SW 1271 (cell line): ENCODE data around the gene ASB1.
"Not testable (repeated sequence)": the region's sequence is repeated elsewhere in the genome, so short reads cannot be mapped to it uniquely, and the experiment has no call there.

ENCODE experiments used
- DNase-seq, 2 experiments: peaks; one replicate each; lab custom pipeline; 2025; lab: John Stamatoyannopoulos, UW

The ASB1 gene

DNA sequence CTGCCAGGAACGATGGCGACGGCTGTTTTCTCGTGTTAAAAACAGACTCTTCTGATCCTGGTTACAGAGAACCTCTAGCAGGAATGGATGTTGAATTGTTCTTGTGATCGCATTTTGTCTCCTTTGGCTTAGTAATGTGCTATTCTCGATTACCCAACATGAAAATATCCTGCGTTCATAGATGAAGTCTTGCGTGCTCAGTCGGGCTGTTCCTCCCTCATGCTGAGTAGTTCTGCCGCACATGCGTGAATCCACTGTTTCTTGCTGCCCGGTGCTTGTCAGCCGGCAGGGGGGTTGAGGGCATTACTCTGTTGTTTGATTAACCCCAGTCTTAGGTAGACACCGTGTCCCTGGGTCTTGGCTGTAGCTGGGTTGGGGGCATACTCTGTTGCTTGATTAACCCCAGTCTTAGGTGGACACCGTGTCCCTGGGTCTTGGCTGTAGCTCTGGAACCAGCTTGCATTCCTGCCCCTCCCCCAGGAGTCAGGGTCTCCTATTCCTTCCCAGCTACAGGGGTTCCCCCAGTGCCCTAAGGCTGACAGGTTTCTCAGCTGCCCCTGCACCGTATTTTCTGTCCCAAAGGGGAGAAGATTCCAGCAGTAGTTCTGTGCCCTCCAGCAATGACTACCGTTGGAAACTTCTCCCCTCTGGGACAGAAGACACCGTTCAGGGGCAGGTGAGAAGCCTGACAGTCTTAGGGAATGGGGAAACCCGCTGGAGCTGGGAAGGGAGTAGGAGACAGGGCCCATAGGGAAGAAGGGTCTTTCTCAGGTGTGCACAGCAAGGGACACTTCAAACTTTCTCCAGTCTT lies 22.1 kb upstream of the ASB1 start:
- DNase-seq = no peak

DNA sequence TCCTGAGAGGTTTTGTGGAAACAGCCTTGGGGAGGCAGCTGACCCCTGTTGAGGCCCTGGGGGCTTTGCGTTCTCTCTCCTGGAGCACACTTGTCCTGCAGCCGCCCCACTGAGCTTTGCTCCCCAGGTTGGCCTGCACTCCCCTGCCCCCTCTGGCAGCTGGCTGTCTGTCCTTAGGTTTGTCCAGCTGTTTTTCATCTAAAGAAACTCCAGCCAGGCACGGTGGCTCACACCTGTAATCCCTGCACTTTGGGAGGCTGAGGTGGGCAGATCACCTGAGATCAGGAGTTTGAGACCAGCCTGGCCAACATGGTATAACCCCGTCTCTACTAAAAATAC lies 21.5 kb upstream of the ASB1 start:
- not testable (repeated sequence) for DNase-seq

- no peak for DNase-seq
Measured at GRCh38 chr2:238406221-238406997, 20.3 kb upstream of the ASB1 start.

GRCh38 chr2:238406998-238407285 lies 19.8 kb upstream of the ASB1 start:
- no peak for DNase-seq

GRCh38 chr2:238407566-238407965 lies 19.2 kb upstream of the ASB1 start:
- DNase-seq = no peak

- no peak for DNase-seq
Measured at GRCh38 chr2:238408615-238409340, 17.9 kb upstream of the ASB1 start.

DNA sequence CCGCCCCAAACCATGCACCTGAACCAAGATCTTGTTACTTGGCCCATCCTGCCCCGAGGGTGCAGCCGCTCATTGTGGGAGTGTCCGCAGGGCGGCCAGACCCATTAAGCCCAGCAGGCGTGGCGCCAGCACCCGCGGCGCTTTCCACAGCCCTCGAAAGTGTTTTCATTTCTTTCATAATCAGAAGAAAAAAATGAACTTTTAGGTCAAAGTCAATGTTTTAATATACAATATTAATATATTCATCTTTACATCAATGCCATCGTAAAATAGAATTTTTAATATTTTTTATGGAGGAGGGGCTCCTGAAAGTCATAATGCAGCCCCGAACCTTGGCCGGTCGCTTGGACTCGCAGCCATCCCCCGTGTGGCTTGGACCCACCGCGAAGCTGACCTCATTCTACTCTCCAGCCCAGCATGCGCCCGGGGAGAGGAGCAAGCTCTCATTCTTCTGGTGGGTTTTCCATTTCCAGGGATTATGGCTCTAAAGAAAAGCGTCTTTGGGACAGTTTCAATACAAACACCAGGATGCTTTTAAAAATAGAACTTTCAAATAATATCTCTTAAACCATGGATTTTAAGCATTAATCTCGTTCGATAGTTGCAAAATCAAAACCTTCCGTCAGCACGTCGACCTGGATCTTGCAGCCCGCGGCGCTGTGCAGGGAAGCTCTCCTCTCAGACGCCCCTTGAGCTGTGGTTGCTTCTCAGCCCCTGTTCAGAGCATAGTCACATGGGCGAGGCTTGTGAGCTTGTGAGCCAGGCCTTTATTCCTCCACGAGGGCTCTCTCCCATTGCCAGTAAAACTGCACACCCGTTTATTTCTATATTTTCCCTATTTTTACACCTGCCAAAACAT lies 17.2 kb upstream of the ASB1 start:
- DNase-seq = no peak

DNA sequence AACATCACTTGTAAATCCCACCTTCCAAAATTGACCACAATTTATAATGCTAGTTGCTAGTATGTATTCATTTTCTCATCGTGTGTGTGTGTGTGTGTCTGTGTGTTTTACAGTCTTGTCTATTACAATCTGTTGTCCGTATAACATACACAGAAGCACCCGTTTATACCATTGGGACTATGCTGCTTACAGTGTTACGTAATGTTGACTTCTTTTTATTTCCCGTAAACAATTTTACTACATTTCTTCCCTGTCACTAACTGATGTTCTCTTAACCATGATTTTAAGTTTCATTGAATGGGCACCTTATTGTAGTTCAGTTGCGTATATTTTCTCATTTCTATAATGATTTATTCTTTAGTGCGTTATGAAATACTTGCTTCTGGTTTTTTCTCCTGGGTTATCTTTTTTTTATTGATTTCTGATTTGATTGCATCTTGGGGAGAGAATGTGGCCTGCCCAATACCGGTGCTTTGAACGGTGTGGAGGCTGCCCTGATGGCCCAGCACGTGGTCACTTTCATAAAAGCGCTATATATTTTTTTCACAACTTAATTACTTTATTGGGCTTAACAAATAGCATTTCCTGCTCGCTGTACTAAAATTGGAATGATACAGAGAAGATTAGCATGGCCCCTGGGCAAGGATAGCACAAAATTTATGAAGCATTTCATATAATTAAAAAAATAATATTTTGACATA lies 14.5 kb upstream of the ASB1 start:
- no peak for DNase-seq

DNA sequence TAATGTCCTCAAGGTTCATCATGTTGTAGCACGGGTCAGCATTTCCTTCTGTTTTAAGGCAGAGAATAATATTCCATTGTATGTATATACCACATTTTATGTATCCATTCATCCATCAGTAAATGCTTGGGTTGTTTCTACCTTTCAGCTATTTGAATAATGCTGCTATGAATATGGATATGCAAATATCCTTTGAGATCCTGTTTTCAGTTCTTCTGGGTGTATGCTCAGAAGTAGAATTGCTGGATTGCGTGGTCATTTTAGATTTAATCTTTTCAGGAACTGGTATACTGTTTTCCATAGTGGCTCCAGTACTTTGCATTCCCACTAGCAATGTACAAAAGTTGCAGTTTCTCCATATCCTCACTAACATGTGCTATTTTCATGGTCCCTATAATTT lies 13.4 kb upstream of the ASB1 start:
- DNase-seq = no peak

GRCh38 chr2:238415036-238415764 lies 11.5 kb upstream of the ASB1 start:
- no peak for DNase-seq

DNA sequence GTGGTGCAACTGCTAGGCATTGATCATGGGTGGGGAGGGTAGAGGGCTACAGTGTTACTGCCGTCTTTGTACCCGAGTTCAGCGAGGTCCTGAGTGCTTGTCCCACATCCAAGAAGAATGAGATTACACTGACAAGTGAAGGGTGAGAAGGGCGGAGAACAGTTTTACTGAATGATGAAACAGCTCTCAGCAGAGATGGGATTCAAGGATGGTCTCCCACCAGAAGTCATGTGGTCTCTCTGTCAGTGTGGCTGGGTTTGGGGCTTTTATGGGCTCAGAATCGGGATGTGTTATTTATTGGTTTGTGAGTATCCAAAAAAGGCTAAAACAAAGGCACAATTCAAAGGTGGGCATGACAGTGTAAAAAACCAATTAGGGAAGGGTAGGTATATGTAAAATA lies 10.8 kb upstream of the ASB1 start:
- DNase-seq = no peak

DNA sequence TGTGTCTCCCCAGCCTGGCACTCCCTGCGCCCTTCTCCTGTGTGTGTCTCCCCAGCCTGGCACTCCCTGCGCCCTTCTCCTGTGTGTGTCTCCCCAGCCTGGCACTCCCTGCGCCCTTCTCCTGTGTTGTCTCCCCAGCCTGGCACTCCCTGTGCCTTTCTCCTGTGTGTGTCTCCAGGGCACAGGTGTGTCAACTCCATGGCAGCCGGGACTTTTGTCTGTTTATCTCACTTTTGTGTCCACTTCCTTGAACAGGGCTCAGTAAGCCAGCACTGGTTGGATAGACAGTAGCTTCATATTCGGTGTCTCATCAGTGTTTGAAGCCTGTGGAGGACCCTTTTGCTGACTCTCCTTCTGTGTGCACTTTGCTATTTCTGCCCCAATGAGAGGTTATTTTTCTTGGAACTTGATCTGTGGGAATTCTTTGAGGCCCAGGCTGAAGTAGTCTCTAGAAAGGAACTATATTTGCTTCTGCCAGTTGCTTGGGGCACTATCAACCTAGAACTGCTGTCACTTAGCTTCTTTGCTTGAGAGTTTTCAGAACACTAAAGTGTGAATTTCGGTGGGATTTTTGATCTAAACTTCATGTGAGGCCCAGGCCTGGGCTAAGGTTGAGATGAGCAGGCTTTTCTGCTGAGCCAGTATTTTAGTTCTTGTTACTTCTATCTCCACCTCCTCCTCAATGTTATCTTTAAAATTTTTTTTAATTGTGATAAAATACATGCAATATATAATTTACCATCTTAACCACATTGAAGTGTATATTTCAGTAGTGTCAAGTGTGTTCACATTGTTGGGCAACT lies 8.3 kb upstream of the ASB1 start:
- no peak for DNase-seq

DNA sequence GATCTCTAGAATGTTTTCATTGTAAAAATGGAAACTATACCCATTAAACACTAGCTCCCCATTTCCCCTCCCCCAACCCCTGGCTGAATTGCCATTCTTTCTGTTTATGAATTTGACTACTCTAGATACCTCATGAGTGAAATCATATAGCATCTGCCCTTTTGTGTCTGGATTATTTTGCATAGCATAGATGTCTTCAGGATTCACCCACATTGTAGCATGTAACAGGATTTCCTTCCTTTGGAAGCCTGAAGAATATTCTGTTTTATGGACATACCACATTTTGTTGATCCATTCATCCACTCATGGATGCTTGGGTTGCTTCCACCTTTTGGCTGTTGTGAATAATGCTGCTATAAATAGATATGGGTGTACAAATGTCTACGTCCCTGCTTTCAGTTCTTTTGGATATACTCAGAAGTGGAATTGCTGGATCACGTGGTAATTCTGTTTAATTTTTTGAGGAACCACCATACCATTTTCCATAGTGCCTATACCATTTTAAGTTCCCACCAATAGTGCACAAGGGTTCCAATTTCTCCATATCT lies 7.7 kb upstream of the ASB1 start:
- no peak for DNase-seq

- DNase-seq = no peak
Measured at GRCh38 chr2:238420442-238420841, 6.3 kb upstream of the ASB1 start.

DNA sequence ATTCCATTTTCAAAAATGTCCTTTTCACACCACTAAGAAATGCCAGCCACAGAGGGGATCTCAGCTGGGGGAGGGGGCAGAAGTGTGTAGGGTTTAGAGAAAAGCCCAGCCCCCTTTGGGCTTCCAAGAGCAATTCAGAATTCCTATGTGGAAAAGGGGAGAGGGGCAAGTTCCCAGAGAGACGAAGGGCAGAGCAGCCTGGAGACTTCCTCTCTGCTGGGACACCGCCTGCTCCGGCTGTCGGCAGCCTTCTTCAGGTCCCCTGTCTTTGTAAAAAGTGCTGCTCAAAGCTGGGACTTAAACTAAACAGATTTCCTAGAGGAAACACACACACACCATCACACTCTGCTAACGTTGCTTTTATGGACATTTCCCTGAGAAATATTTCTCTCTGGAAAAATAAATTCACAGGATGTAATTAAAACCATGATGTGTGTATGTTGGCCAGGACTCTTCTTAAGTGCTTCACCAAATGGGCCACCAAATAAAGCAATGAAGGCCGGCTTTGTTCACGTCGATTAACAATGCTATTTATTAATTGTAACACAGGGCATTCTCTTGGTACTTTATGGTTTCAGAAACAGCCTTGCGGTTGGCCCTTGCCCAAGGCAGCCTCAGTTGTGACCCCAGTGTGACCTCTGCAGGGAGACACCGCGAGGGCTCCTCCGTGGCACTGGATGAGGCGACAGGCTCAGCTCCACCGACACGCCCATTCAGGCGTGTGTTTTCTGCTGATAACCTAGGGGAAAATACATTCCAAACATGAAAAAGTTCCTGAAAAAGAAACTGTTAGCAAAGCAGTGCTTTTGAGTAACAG lies 5.6 kb upstream of the ASB1 start:
- DNase-seq = no peak

- no peak for DNase-seq
Measured at GRCh38 chr2:238421695-238422035, 5.1 kb upstream of the ASB1 start.

GRCh38 chr2:238422285-238422684 lies 4.4 kb upstream of the ASB1 start:
- no peak for DNase-seq

DNA sequence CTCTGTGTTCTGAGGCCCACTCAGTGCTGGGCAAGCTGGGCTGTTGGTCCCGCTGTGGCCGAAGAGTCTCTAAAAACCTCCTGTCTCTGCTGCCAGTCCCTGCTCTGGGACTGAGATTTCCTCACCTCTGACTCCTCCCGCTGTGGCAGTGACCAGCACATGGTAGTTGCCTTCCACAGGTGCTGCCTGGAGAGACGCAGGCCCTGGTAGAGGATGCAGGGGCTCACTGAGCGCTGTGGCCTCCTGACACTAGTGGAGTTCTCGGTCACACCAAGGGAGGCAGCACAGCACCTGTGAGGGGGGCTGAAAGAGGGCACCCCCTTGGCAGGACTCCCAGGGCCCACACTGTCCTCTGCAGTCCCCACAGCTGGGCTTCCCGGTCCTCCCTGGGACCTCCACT lies 3.8 kb upstream of the ASB1 start:
- no peak for DNase-seq
